ENCODE results near the gene RAPGEF5. TPM values are rescaled to one million over a fixed set of nuclear protein-coding genes. Genes with fewer than 3 reads are reported as not detected.

Gene RAPGEF5
- total RNA-seq, 1 donor, result 1.1 TPM

- Histone ChIP-seq H3K79me2 (ENCODE audit: insufficient read depth, low read length) (no peaks in the 10 kb centered on the region), H3K9me3 (ENCODE audit: low read depth, low read length) (no peaks in the 10 kb centered on the region), H3K36me3 (ENCODE audit: insufficient read depth, low read length) (no peaks in the 10 kb centered on the region), H3K4me2 (ENCODE audit: insufficient read depth, low read length) (no peak overlapping the region), H4K20me1 (ENCODE audit: insufficient read depth, low read length) (no peaks in the 10 kb centered on the region), H2AFZ (ENCODE audit: low read length) (no peak overlapping the region), H3K27me3 (ENCODE audit: insufficient read depth, low read length) (no peaks in the 10 kb centered on the region), H3K27ac (ENCODE audit: low read depth, low read length) (no peak overlapping the region), H3K4me1 (ENCODE audit: insufficient read depth, low read length) (peaks cover 10% of the 10 kb centered on the region), H3K4me3 (ENCODE audit: insufficient read depth, low read length) (no peak overlapping the region)
- no peak for DNase-seq (ENCODE audit: insufficient read length, low spot score, missing footprints)
- no peak for TF ChIP-seq CTCF (IDR thresholded peaks at IDR 0.05; ENCODE audit: extremely low read depth, low read depth, low read length)
Measured at GRCh38 chr7:22318376-22318775, 38.6 kb downstream of the RAPGEF5 start.

- H3K27ac ChIP-seq (ENCODE audit: low read depth, low read length), result no peak overlapping the region
- H3K36me3 ChIP-seq (ENCODE audit: insufficient read depth, low read length), result no peaks in the 10 kb centered on the region
- H3K27me3 ChIP-seq (ENCODE audit: insufficient read depth, low read length), result no peaks in the 10 kb centered on the region
- H3K4me1 ChIP-seq (ENCODE audit: insufficient read depth, low read length), result peaks cover 10% of the 10 kb centered on the region
- H3K9me3 ChIP-seq (ENCODE audit: low read depth, low read length), result no peaks in the 10 kb centered on the region
- TF ChIP-seq CTCF (IDR thresholded peaks at IDR 0.05; ENCODE audit: extremely low read depth, low read depth, low read length), result no peak
- DNase-seq (ENCODE audit: insufficient read length, low spot score, missing footprints), result no peak
- H3K79me2 ChIP-seq (ENCODE audit: insufficient read depth, low read length), result no peaks in the 10 kb centered on the region
- H3K4me3 ChIP-seq (ENCODE audit: insufficient read depth, low read length), result no peak overlapping the region
- no peak overlapping the region for H3K4me2 ChIP-seq (ENCODE audit: insufficient read depth, low read length)
- no peaks in the 10 kb centered on the region for H4K20me1 ChIP-seq (ENCODE audit: insufficient read depth, low read length)
- no peak overlapping the region for H2AFZ ChIP-seq (ENCODE audit: low read length)
Measured at GRCh38 chr7:22317632-22318031, 39.3 kb downstream of the RAPGEF5 start.

- H3K36me3 ChIP-seq (ENCODE audit: insufficient read depth, low read length), result no peaks in the 10 kb centered on the region
- H3K4me1 ChIP-seq (ENCODE audit: insufficient read depth, low read length), result peaks cover 10% of the 10 kb centered on the region
- no peak overlapping the region for H2AFZ ChIP-seq (ENCODE audit: low read length)
- no peak for TF ChIP-seq CTCF (IDR thresholded peaks at IDR 0.05; ENCODE audit: extremely low read depth, low read depth, low read length)
- DNase-seq (ENCODE audit: insufficient read length, low spot score, missing footprints), result no peak
- no peaks in the 10 kb centered on the region for H4K20me1 ChIP-seq (ENCODE audit: insufficient read depth, low read length)
- no peak overlapping the region for H3K27ac ChIP-seq (ENCODE audit: low read depth, low read length)
- H3K4me2 ChIP-seq (ENCODE audit: insufficient read depth, low read length), result no peak overlapping the region
- H3K9me3 ChIP-seq (ENCODE audit: low read depth, low read length), result no peaks in the 10 kb centered on the region
- H3K4me3 ChIP-seq (ENCODE audit: insufficient read depth, low read length), result no peak overlapping the region
- no peaks in the 10 kb centered on the region for H3K27me3 ChIP-seq (ENCODE audit: insufficient read depth, low read length)
- H3K79me2 ChIP-seq (ENCODE audit: insufficient read depth, low read length), result no peaks in the 10 kb centered on the region
Measured at GRCh38 chr7:22316914-22317313, 40.0 kb downstream of the RAPGEF5 start.

- H3K27ac ChIP-seq (ENCODE audit: low read depth, low read length), result no peak overlapping the region
- no peaks in the 10 kb centered on the region for H4K20me1 ChIP-seq (ENCODE audit: insufficient read depth, low read length)
- no peaks in the 10 kb centered on the region for H3K9me3 ChIP-seq (ENCODE audit: low read depth, low read length)
- no peaks in the 10 kb centered on the region for H3K27me3 ChIP-seq (ENCODE audit: insufficient read depth, low read length)
- H3K4me2 ChIP-seq (ENCODE audit: insufficient read depth, low read length), result no peak overlapping the region
- peaks cover 3% of the 10 kb centered on the region for H3K4me1 ChIP-seq (ENCODE audit: insufficient read depth, low read length)
- DNase-seq (ENCODE audit: insufficient read length, low spot score, missing footprints), result no peak
- no peak overlapping the region for H2AFZ ChIP-seq (ENCODE audit: low read length)
- TF ChIP-seq CTCF (IDR thresholded peaks at IDR 0.05; ENCODE audit: extremely low read depth, low read depth, low read length), result no peak
- H3K36me3 ChIP-seq (ENCODE audit: insufficient read depth, low read length), result no peaks in the 10 kb centered on the region
- no peaks in the 10 kb centered on the region for H3K79me2 ChIP-seq (ENCODE audit: insufficient read depth, low read length)
- H3K4me3 ChIP-seq (ENCODE audit: insufficient read depth, low read length), result no peak overlapping the region
Measured at GRCh38 chr7:22307816-22308215, 49.1 kb downstream of the RAPGEF5 start.

Data from osteoblast (primary cell).